ENCODE measurements around the gene NHS.

NHS gene

DNA sequence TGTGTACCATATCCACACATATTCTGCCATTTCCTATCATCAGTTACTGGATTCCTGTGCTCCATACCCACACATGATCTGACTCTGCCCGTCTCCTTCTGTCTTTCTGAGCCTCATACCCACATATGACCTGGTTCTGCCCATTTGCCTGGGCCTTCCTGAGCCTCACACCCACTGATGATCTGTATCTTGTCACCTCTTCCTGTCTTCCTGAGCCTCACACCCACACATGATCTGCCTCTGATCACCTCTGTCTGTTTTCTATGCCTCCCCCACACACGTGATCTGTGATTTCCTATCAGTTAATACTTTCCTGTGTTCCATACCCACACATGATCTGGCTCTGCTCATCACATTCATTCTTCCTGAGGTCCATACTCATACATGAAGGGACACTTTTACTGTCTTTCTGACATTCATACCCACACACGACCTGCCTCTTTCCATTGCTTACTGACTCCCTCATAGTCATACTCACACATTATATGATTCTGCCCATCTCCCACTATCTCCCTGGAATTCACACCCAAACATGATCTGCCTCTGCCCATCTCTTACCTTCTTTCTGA lies 394.8 kb downstream of the NHS start:
- DNase-seq = no peak
- in situ Hi-C loops (cut with MboI; ENCODE audit: low pct_unique_long_range_greater_than_20kb, low sequenced_read_pairs) = no loop called here

GRCh38 chrX:17773221-17773876 lies 398.3 kb downstream of the NHS start:
- no peak for DNase-seq
- in situ Hi-C loops (cut with MboI; ENCODE audit: low pct_unique_long_range_greater_than_20kb, low sequenced_read_pairs) = no loop called here

- no peak for DNase-seq
- in situ Hi-C loops (cut with MboI; ENCODE audit: low pct_unique_long_range_greater_than_20kb, low sequenced_read_pairs) = no loop called here
These were observed 399.1 kb downstream of the NHS start for GRCh38 chrX:17774053-17774452.

DNA sequence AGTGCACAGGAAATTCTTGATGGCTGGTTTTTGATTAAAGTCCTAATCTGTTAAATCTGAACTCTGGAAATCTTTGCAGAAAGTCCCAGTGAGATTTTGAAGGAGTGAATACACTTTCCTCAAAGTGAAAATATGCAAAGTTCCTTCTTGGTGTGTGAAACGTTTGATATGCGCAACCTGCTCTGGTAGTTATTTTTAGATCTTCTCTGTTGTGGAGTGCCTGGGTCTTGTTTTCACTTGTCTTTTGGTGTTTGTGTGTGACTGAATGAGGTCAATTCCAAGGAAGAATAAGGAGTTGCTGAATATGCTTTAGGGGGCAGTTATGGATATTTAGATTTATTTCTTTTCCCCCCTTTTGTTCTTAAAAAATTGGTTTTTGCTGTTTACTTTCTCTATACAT lies 404.0 kb downstream of the NHS start:
- in situ Hi-C loops (cut with MboI; ENCODE audit: low pct_unique_long_range_greater_than_20kb, low sequenced_read_pairs) = no loop called here
- no peak for DNase-seq

GRCh38 chrX:17779434-17779833 lies 404.4 kb downstream of the NHS start:
- no peak for DNase-seq
- in situ Hi-C loops (cut with MboI; ENCODE audit: low pct_unique_long_range_greater_than_20kb, low sequenced_read_pairs) = no loop called here

Measured in KBM-7 (cell line).